HEK293T (cell line): ENCODE data around the gene SNX21.

Experiments used
- CTCF ChIA-PET: fragments of 350-600 bp; formaldehyde crosslinking; extraction: SDS; loops from one replicate; lab custom pipeline; 2021; ENCODE audit warnings: antibody characterized with exemption, inconsistent platforms; lab: Yijun Ruan, JAX
- POLR2A ChIA-PET: fragments of 350-600 bp; formaldehyde crosslinking; extraction: SDS; loops from one replicate; lab custom pipeline; 2020; ENCODE audit warnings: antibody characterized with exemption, inconsistent platforms; lab: Yijun Ruan, JAX
- DNase-seq: peaks from one replicate; pipeline ENCODE4 v3.0.0; 2012; ENCODE audit warnings: mixed read lengths; ENCODE audit errors: extremely low spot score
- ARNT ChIP-seq: fragments of 450-650 bp; IDR thresholded peaks from 2 replicates; pipeline ENCODE4 v1.6.1; 2017; ENCODE audit warnings: mild to moderate bottlenecking
- BHLHE40 ChIP-seq: fragments of 450-650 bp; IDR thresholded peaks from 2 replicates; pipeline ENCODE4 v1.6.1; 2016; ENCODE audit warnings: mild to moderate bottlenecking, moderate library complexity, borderline replicate concordance
- CTBP1 ChIP-seq: fragments of 450-650 bp; IDR thresholded peaks from 2 replicates; pipeline ENCODE4 v1.6.1; 2016; ENCODE audit warnings: borderline replicate concordance
- ELF4 ChIP-seq: fragments of 450-650 bp; IDR thresholded peaks from 2 replicates; pipeline ENCODE4 v1.6.1; 2017; ENCODE audit warnings: antibody characterized with exemption
- FOXA1 ChIP-seq: fragments of 450-650 bp; IDR thresholded peaks from 2 replicates; pipeline ENCODE4 v1.6.1; 2016; ENCODE audit warnings: mild to moderate bottlenecking
- FOXK2 ChIP-seq: fragments of 450-650 bp; IDR thresholded peaks from 2 replicates; pipeline ENCODE4 v1.6.1; 2016; ENCODE audit warnings: mild to moderate bottlenecking
- FOXM1 ChIP-seq: fragments of 450-650 bp; IDR thresholded peaks from 2 replicates; pipeline ENCODE4 v1.6.1; 2017; ENCODE audit warnings: mild to moderate bottlenecking, borderline replicate concordance
- HDGF ChIP-seq: fragments of 450-650 bp; IDR thresholded peaks from 2 replicates; pipeline ENCODE4 v1.6.1; 2017; ENCODE audit warnings: antibody characterized with exemption, borderline replicate concordance
- L3MBTL2 ChIP-seq: fragments of 450-650 bp; conservative IDR thresholded peaks from 2 replicates; pipeline ENCODE4 v1.6.1; 2016; ENCODE audit warnings: mild to moderate bottlenecking
- LEF1 ChIP-seq: fragments of 450-650 bp; IDR thresholded peaks from 2 replicates; pipeline ENCODE4 v1.6.1; 2017; ENCODE audit warnings: mild to moderate bottlenecking, borderline replicate concordance
- NFRKB ChIP-seq: fragments of 450-650 bp; IDR thresholded peaks from 2 replicates; pipeline ENCODE4 v1.6.1; 2016; ENCODE audit warnings: mild to moderate bottlenecking, moderate library complexity
- PKNOX1 ChIP-seq: fragments of 450-650 bp; IDR thresholded peaks from 2 replicates; pipeline ENCODE4 v1.6.1; 2016
- SP1 ChIP-seq: fragments of 450-650 bp; IDR thresholded peaks from 2 replicates; pipeline ENCODE4 v1.6.1; 2017
- SUZ12 ChIP-seq: fragments of 450-650 bp; IDR thresholded peaks from 2 replicates; pipeline ENCODE4 v1.6.1; 2016; ENCODE audit warnings: mild to moderate bottlenecking
- TARDBP ChIP-seq: fragments of 450-650 bp; IDR thresholded peaks from 2 replicates; pipeline ENCODE4 v1.6.1; 2016
- ZNF384 ChIP-seq: fragments of 450-650 bp; IDR thresholded peaks from 2 replicates; pipeline ENCODE4 v1.6.1; 2016

The SNX21 gene

DNA sequence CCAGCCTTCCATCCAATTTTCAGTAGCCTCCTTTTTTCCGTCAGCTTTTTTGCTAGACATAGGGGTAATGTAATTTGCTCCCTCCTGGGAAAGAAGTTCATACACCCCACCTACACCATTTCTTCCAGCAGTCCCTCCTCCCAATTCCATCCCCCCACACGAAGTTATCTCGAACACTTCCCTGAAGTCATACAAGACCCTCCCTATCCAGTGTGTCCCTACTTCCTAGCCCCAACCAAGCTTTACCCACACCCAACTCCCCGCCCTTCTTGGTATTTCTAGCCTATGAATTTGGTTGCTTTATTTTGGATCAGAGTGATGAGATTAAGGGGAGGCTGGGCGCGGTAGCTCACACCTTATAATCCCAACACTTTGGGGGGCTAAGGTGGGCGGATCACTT, 20.1 kb upstream of the SNX21 start:
- ChIA-PET CTCF (no interaction called here), POLR2A (interaction anchor here (0.8 to 3.5 kb wide), 7 partner anchors 8 to 121 kb away, joined by 3 to 10 read pairs (median 4); partner anchors contain the start of genes PCIF1 and SNX21)
- TF ChIP-seq FOXA1 (no peak), BHLHE40 (no peak), ELF4 (no peak), PKNOX1 (no peak), SUZ12 (no peak), FOXK2 (no peak), NFRKB (no peak), CTBP1 (no peak), ARNT (no peak), HDGF (no peak), LEF1 (no peak), TARDBP (no peak), FOXM1 (no peak)
- DNase-seq = no peak

DNA sequence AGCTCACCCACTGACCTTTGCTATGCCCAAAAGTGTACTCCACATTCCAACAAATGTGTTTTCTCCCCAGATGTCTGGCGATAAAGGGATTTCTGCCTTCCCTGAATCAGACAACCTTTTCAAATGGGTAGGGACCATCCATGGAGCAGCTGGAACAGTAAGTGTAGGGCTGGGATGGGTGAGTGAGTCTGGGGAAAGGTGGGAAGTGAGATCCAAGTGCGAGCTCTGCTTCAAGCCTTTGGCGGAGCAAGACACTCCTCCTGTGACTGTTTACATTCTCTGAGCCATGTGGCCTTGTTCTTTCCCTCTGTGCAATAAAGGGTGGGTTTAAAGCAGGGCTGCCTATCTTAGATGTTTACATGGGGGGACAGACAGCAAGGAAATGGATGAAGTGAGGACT, 19.3 kb upstream of the SNX21 start:
- no peak for DNase-seq
- CTCF ChIA-PET = no interaction called here
- POLR2A ChIA-PET = interaction anchor here (0.8 to 3.5 kb wide), 4 partner anchors 8 to 120 kb away, joined by 3 to 10 read pairs (median 8); partner anchors contain the start of genes PCIF1 and SNX21
- TF ChIP-seq TARDBP (no peak), ZNF384 (no peak)

GRCh38 chr20:45816951-45817350, 16.6 kb upstream of the SNX21 start:
- ChIA-PET POLR2A (interaction anchor here (0.9 to 1.3 kb wide), 4 partner anchors 16 to 117 kb away, joined by 3 read pairs; partner anchors contain the start of gene SNX21), CTCF (no interaction called here)
- TF ChIP-seq LEF1 (no peak), FOXK2 (no peak), L3MBTL2 (no peak), TARDBP (no peak), ARNT (no peak), PKNOX1 (no peak), NFRKB (no peak), BHLHE40 (no peak), ELF4 (no peak), ZNF384 (no peak)
- DNase-seq = no peak

DNA sequence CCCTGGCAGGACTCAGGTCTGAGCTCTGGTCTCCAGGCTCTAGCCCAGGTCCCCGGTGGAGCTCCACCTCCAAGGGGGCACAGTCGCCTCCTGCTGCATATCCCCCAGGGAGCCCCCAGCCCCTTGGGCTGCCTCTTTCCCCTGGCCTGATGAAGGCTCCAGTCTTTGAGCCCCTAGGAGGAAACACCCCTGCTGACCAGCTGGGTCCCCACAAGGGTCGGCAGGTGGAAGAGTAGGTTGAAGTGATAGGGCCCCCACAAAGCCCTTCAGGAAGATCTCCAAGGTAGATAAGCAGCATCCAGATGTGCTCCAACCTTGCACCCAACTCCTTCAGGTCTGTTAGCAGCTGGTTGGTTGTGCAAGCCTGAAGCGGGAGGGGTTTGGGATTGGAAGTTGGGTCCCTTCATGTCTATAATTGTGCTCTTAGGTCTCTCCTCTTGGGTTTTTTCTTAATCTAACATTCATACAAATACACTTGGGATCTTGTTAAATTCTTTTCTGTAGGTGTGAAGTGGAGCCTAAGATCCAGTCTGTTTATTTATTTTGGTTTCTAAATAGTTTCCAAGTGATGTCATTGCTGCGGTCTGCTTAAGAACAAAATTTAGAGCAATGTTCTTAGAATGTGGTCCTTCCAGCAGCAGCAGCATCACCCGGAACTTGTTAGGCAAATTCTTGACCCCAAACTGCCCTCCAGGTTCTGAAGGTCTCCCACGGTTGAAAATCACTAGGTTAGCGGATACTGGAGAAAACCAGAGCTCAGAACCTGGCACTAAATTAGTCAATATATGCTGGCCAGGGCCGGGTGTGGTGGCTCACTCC, 16.0 kb upstream of the SNX21 start:
- POLR2A ChIA-PET = interaction anchor here (0.9 to 1.3 kb wide), 5 partner anchors 9 to 116 kb away, joined by 3 read pairs; partner anchors contain the start of gene SNX21
- DNase-seq = no peak
- CTCF ChIA-PET = no interaction called here
- no peak for TF ChIP-seq FOXK2
- no peak for TF ChIP-seq FOXM1

GRCh38 chr20:45818239-45818638, 15.4 kb upstream of the SNX21 start:
- no peak for DNase-seq
- ChIA-PET CTCF (no interaction called here), POLR2A (interaction anchor here (1.0 kb wide), 1 partner anchor 8 kb away, joined by 3 read pairs; no protein-coding TSS in a partner anchor)
- no peak for TF ChIP-seq L3MBTL2
- no peak for TF ChIP-seq ZNF384
- TF ChIP-seq FOXA1 = no peak
- TF ChIP-seq BHLHE40 = no peak
- TF ChIP-seq SUZ12 = no peak
- no peak for TF ChIP-seq TARDBP
- TF ChIP-seq FOXK2 = no peak
- no peak for TF ChIP-seq ARNT
- no peak for TF ChIP-seq CTBP1

GRCh38 chr20:45819466-45819865, 14.1 kb upstream of the SNX21 start:
- ChIA-PET CTCF (no interaction called here), POLR2A (no interaction called here)
- no peak for DNase-seq
- TF ChIP-seq TARDBP (no peak), FOXK2 (no peak), FOXM1 (no peak), ZNF384 (no peak), CTBP1 (no peak)

DNA sequence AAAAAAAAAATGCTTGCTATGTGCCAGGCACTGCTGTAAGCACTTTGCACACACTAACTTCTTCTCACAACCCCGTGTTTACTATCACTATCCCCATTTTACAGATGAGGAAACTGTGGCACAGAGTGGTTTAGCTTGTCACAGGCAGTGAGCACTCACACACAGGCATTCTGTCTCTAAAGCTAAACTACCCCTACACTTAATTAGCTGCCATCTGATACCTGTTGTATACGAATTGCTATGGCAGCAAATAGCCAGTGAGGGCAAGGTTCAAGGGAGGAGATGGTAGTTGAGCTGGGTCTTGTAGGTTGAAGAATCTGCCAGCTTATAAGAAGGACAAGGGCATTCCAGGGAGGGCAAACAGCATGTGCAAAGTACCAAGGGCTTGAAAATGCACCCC, 11.7 kb upstream of the SNX21 start:
- no peak for DNase-seq
- TF ChIP-seq PKNOX1 = no peak
- TF ChIP-seq FOXM1 = no peak
- TF ChIP-seq CTBP1 = no peak
- no peak for TF ChIP-seq SP1
- no peak for TF ChIP-seq FOXA1
- no peak for TF ChIP-seq ZNF384
- no peak for TF ChIP-seq SUZ12
- TF ChIP-seq ARNT = no peak
- TF ChIP-seq ELF4 = no peak
- TF ChIP-seq TARDBP = no peak
- TF ChIP-seq HDGF = no peak
- no peak for TF ChIP-seq NFRKB
- no peak for TF ChIP-seq LEF1
- TF ChIP-seq L3MBTL2 = no peak
- TF ChIP-seq FOXK2 = no peak
- ChIA-PET CTCF (no interaction called here), POLR2A (interaction anchor here (0.8 to 1.0 kb wide), 3 partner anchors 9 to 149 kb away, joined by 3 to 6 read pairs (median 3); partner anchors contain the start of genes SNX21 and UBE2C)
